Parathyroid adenoma (tissue), 2 donors: ENCODE measurements around the gene ATF7.

Experiments
- H2AFZ ChIP-seq: fragments of 300-600 bp; sonication (generic); one replicate; pipeline ENCODE4 v1.7.0; 2017; ENCODE audit warnings: antibody characterized with exemption, mild to moderate bottlenecking
- H3K27ac ChIP-seq: fragments of 300-600 bp; sonication (generic); one replicate; pipeline ENCODE4 v1.7.0; 2017
- H3K27me3 ChIP-seq: fragments of 300-600 bp; sonication (generic); one replicate; pipeline ENCODE4 v1.7.0; 2017; ENCODE audit warnings: low read length; ENCODE audit not compliant: control insufficient read depth, insufficient read depth
- H3K36me3 ChIP-seq: fragments of 300-600 bp; sonication (generic); one replicate; pipeline ENCODE4 v1.7.0; 2017; ENCODE audit warnings: low read length; ENCODE audit not compliant: control insufficient read depth, insufficient read depth
- H3K4me1 ChIP-seq: fragments of 300-600 bp; sonication (generic); one replicate; pipeline ENCODE4 v1.7.0; 2017; ENCODE audit warnings: control low read depth
- H3K4me2 ChIP-seq: fragments of 300-600 bp; sonication (generic); one replicate; pipeline ENCODE4 v1.7.0; 2017; ENCODE audit warnings: low read length
- H3K4me3 ChIP-seq: fragments of 300-600 bp; sonication (generic); one replicate; pipeline ENCODE4 v1.7.0; 2017; ENCODE audit warnings: low read depth, low read length
- H3K79me2 ChIP-seq: fragments of 300-600 bp; sonication (generic); one replicate; pipeline ENCODE4 v1.7.0; 2017; ENCODE audit warnings: control low read depth
- H3K9ac ChIP-seq: fragments of 300-600 bp; sonication (generic); one replicate; pipeline ENCODE4 v1.7.0; 2017; ENCODE audit warnings: mild to moderate bottlenecking
- H3K9me3 ChIP-seq: fragments of 300-600 bp; sonication (generic); one replicate; pipeline ENCODE4 v1.7.0; 2017; ENCODE audit warnings: low read length; ENCODE audit not compliant: control insufficient read depth
- CTCF ChIP-seq: fragments of 300-600 bp; sonication (generic); IDR thresholded peaks from one replicate; pipeline ENCODE4 v1.7.0; 2017; ENCODE audit warnings: antibody characterized with exemption, mild to moderate bottlenecking
- donor health status: primary hyperparathyroidism.

The ATF7 gene

GRCh38 chr12:53543539-53543938 is 82.6 kb downstream of the ATF7 start:
- TF ChIP-seq CTCF, result peak; percentile 68
- Histone ChIP-seq H3K4me1 (peaks cover 5% of the 10 kb centered on the region), H3K36me3 (no peaks in the 10 kb centered on the region), H3K9ac (no peak overlapping the region), H3K4me3 (no peak overlapping the region), H3K79me2 (no peaks in the 10 kb centered on the region), H2AFZ (peak overlapping the region; percentile 36), H3K4me2 (peak overlapping the region; percentile 26), H3K9me3 (no peaks in the 10 kb centered on the region), H3K27me3 (no peaks in the 10 kb centered on the region), H3K27ac (peak overlapping the region; percentile 27)

GRCh38 chr12:53539526-53539925 is 86.7 kb downstream of the ATF7 start:
- Histone ChIP-seq H3K27ac (no peak overlapping the region), H3K79me2 (no peaks in the 10 kb centered on the region), H3K9ac (no peak overlapping the region), H3K4me3 (no peak overlapping the region), H3K9me3 (no peaks in the 10 kb centered on the region), H3K36me3 (no peaks in the 10 kb centered on the region), H3K27me3 (no peaks in the 10 kb centered on the region), H2AFZ (no peak overlapping the region), H3K4me1 (peaks cover 5% of the 10 kb centered on the region), H3K4me2 (no peak overlapping the region)
- no peak for TF ChIP-seq CTCF

GRCh38 chr12:53538209-53538689 is 87.9 kb downstream of the ATF7 start:
- Histone ChIP-seq H3K36me3 (no peaks in the 10 kb centered on the region), H3K9ac (no peak overlapping the region), H2AFZ (no peak overlapping the region), H3K79me2 (no peaks in the 10 kb centered on the region), H3K27me3 (no peaks in the 10 kb centered on the region), H3K4me1 (no peaks in the 10 kb centered on the region), H3K9me3 (no peaks in the 10 kb centered on the region), H3K27ac (no peak overlapping the region), H3K4me3 (no peak overlapping the region), H3K4me2 (no peak overlapping the region)
- TF ChIP-seq CTCF, result no peak

- H3K79me2 ChIP-seq, result no peaks in the 10 kb centered on the region
- no peaks in the 10 kb centered on the region for H3K4me1 ChIP-seq
- H3K4me2 ChIP-seq, result no peak overlapping the region
- no peak for TF ChIP-seq CTCF
- H3K27ac ChIP-seq, result no peak overlapping the region
- H3K9me3 ChIP-seq, result no peaks in the 10 kb centered on the region
- H3K36me3 ChIP-seq, result no peaks in the 10 kb centered on the region
- H2AFZ ChIP-seq, result no peak overlapping the region
- H3K27me3 ChIP-seq, result no peaks in the 10 kb centered on the region
- no peak overlapping the region for H3K4me3 ChIP-seq
- H3K9ac ChIP-seq, result no peak overlapping the region
Observed at GRCh38 chr12:53536962-53537361, 89.2 kb downstream of the ATF7 start.

GRCh38 chr12:53533471-53533870 is 92.7 kb downstream of the ATF7 start:
- no peak overlapping the region for H3K9ac ChIP-seq
- no peaks in the 10 kb centered on the region for H3K79me2 ChIP-seq
- H3K36me3 ChIP-seq, result no peaks in the 10 kb centered on the region
- H2AFZ ChIP-seq, result no peak overlapping the region
- H3K27ac ChIP-seq, result no peak overlapping the region
- H3K27me3 ChIP-seq, result no peaks in the 10 kb centered on the region
- no peak overlapping the region for H3K4me3 ChIP-seq
- TF ChIP-seq CTCF, result no peak
- no peaks in the 10 kb centered on the region for H3K9me3 ChIP-seq
- no peaks in the 10 kb centered on the region for H3K4me1 ChIP-seq
- no peak overlapping the region for H3K4me2 ChIP-seq
